Large intestine (tissue), 3 donors: Measurements from ENCODE around the gene ABHD5. TPM values are rescaled to one million over a fixed set of nuclear protein-coding genes. Genes with fewer than 3 reads are reported as not detected.

Experiments
- DNase-seq, 2 donors: peaks; one replicate each; pipeline versions ENCODE4 v3.0.0 to v3.0.0-alpha.2; 2013
- H3K27ac ChIP-seq: one replicate; pipeline ENCODE4 v1.5.1; 2013; ENCODE audit warnings: low read length
- H3K27me3 ChIP-seq: 2 replicates; pipeline ENCODE4 v1.6.1; 2013; ENCODE audit warnings: low read length; ENCODE audit not compliant: control insufficient read depth, insufficient read depth
- H3K36me3 ChIP-seq: 2 replicates; pipeline ENCODE4 v1.6.1; 2013; ENCODE audit warnings: low read length; ENCODE audit not compliant: control insufficient read depth, insufficient read depth
- H3K4me1 ChIP-seq: one replicate; pipeline ENCODE4 v1.6.1; 2013; ENCODE audit warnings: low read length; ENCODE audit not compliant: control insufficient read depth, insufficient read depth
- H3K4me3 ChIP-seq: one replicate; pipeline ENCODE4 v1.5.1; 2013; ENCODE audit warnings: low read length
- H3K9me3 ChIP-seq: one replicate; pipeline ENCODE4 v1.6.1; 2013; ENCODE audit warnings: mild to moderate bottlenecking, low read depth, low read length, moderate library complexity; ENCODE audit not compliant: control insufficient read depth
- WGBS: methylation state at CpG from one replicate; pipeline ENCODE4 v1.1.5; 2013; ENCODE audit warnings: low lambda C conversion rate; ENCODE audit not compliant: insufficient coverage; 5-methylcytosine and 5-hydroxymethylcytosine counted together
- polyA plus RNA-seq: library from polyadenylated mRNA; unstranded; fragments of 120-200 nt; gene quantifications from one replicate; pipeline ENCODE4 v1.2.1, GENCODE V29; 2013

The ABHD5 gene
- polyA plus RNA-seq, 1 donor = 47.5 TPM

- Histone ChIP-seq H3K36me3 (no peaks in the 10 kb centered on the region), H3K9me3 (no peaks in the 10 kb centered on the region), H3K4me3 (no peak overlapping the region), H3K27me3 (peaks cover 2% of the 10 kb centered on the region), H3K4me1 (no peaks in the 10 kb centered on the region), H3K27ac (no peak overlapping the region)
- WGBS = 100% methylated on average over 1 of the region's 3 CpGs
- DNase-seq = no peak
Observed at GRCh38 chr3:43776101-43776500, 85.4 kb downstream of the ABHD5 start.

- no peaks in the 10 kb centered on the region for H3K9me3 ChIP-seq
- H3K36me3 ChIP-seq = no peaks in the 10 kb centered on the region
- no CpG with 5 or more reads among the region's 3 CpGs for WGBS
- peaks cover 2% of the 10 kb centered on the region for H3K27me3 ChIP-seq
- H3K27ac ChIP-seq = no peak overlapping the region
- DNase-seq = no peak
- H3K4me1 ChIP-seq = no peaks in the 10 kb centered on the region
- no peak overlapping the region for H3K4me3 ChIP-seq
Observed at GRCh38 chr3:43779850-43780249, 89.1 kb downstream of the ABHD5 start.

- WGBS = 83% methylated on average over 1 of the region's 2 CpGs
- Histone ChIP-seq H3K27ac (no peak overlapping the region), H3K36me3 (no peaks in the 10 kb centered on the region), H3K4me3 (no peak overlapping the region), H3K4me1 (no peaks in the 10 kb centered on the region), H3K9me3 (no peaks in the 10 kb centered on the region), H3K27me3 (peaks cover 11% of the 10 kb centered on the region)
- DNase-seq = no peak
Observed at GRCh38 chr3:43782541-43782940, 91.8 kb downstream of the ABHD5 start.

Other genes starting within 250 kb of the ABHD5 start
- 21.5 TPM for gene ANO10, start 68.9 kb upstream of the ABHD5 start, polyA plus RNA-seq